HG02571 (cell line): ENCODE data around the gene RDH13.
"Not testable (repeated sequence)": the region's sequence is repeated elsewhere in the genome, so short reads cannot be mapped to it uniquely, and the experiment has no call there.

Experiments
- ATAC-seq: cut with Tn5 transposase; IDR thresholded peaks from one replicate; pipeline ENCODE4 v1.9.1; 2021; ENCODE audit warnings: mild to moderate bottlenecking, moderate library complexity; ENCODE audit not compliant: unreplicated experiment

The RDH13 gene

GRCh38 chr19:55048446-55048845, 14.5 kb downstream of the RDH13 start:
- ATAC-seq: no peak

DNA sequence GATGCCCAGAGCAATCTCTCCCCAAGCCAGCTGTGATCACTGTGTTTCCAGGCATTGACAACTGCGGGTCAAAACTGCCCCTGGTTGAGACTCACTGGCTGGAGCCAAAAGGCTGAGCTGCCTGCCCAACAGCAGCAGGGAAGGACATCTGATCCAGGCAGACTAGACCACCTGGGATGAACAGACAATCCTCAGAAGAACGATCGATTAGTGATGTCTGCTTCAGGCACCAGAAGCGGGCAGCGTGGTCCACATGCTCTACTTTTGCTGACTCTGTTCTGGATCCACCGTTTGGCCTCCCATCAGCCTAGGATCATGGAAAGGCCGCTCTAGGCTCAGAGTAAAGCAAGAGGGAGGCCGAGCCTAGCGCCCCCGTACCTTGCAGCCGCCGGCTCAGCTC, 15.0 kb downstream of the RDH13 start:
- no peak for ATAC-seq

- ATAC-seq: no peak
Observed at GRCh38 chr19:55046975-55047622, 15.8 kb downstream of the RDH13 start.

DNA sequence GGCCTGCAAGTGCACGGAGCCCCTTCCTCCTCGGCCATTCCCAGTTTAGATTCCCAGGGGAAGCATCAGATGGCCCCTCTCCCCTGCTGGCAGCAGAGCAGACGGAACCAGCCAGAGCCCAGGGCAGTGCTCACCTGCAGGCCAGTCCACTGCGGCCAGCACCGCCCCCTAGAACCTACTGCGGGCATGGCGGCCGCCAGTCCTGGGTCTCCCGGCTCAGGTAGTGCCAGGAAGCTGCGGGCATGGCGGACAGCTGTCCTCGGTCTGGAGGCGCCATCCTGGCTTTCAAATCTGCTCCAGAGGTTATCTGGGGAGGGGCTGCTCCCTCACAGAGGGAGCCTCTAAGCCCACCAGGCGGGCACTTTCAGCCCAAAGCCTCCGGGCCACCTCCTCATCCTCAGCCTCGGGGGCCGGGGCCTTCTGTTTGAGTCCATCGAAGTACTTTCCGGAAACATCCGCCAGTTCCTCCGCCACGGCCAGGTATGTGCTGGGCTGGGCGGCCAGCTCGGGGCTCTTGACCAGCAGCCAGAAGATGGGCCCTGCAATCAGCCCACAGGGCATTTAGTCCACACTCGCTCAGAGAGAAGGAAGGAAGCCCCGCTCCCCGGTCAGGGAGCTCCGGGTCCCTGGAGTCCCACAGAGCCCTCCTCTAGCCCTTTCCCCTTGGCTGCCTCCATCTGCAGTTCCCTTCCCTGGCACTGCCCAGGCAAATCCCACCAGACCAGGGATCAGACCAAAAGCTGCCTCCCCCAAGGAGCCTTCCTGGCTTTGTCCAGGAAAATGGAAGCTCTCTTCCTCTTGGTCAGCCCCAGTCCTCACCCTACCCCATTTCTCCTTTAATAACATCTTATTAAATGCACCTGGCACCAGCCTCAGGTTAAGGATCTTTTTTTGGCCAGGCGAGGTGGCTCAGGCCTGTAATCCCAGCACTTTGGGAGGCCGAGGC, 17.9 kb downstream of the RDH13 start:
- ATAC-seq: no peak

DNA sequence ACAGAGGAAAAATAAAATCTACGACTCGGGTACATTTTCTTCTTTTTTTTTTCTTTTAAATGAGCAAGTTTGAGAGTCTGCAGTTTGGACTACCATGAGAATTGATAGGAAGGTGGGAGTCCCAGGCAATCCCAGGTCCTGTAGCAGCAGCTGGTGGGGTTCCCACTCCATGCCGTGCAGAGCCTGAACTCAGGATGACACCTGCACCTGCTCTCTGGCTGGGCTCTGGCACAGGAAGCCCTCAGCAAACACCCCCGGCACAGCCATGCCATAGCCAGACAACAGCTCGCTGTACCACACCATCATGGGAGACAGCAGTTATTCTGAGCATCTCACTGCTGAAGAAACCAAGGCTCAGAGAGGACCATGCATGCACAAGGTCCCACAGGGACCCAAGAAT, 18.7 kb downstream of the RDH13 start:
- ATAC-seq: no peak

- ATAC-seq: no peak
Observed at GRCh38 chr19:55042688-55043087, 20.3 kb downstream of the RDH13 start.

DNA sequence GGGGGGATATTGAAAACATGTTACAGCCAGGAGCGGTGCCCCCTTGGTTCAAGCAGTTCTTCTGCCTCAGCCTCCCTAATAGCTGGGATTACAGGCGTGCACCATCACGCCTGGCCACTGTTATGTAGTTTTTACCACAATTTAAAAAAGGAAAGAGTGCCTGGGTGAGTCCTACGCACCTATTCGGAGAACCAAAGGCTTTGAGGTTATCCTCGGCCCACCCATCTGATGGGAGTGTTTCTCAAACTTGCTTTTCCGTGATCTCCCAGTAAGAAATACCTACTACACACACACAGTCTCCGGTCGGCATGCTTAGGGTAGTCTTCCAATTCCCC, 20.6 kb downstream of the RDH13 start:
- ATAC-seq: no peak

- ATAC-seq: no peak
Observed at GRCh38 chr19:55041627-55042343, 21.2 kb downstream of the RDH13 start.

GRCh38 chr19:55041244-55041626, 21.7 kb downstream of the RDH13 start:
- ATAC-seq: no peak

- ATAC-seq: not testable (repeated sequence)
Observed at GRCh38 chr19:55040654-55041053, 22.3 kb downstream of the RDH13 start.

- not testable (repeated sequence) for ATAC-seq
Observed at GRCh38 chr19:55037603-55038002, 25.3 kb downstream of the RDH13 start.

DNA sequence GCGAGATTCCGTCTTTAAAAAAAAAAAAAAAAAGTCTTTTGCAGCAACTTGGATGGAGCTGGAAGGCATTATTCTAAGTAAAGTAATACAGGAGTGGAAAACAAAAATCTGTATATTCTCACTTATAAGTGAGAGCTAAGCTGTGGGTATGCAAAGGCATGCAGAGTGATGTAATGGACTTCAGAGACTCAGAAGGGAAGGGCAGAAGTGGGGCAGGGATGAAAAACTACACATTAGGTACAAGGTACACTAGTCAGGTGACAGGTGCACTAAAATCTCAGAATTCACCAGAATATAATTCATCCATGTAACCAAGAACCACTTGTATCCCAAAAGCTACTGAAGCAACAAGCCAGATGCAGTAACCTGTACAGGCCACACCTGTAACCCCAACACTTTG, 26.9 kb downstream of the RDH13 start:
- ATAC-seq: no peak

DNA sequence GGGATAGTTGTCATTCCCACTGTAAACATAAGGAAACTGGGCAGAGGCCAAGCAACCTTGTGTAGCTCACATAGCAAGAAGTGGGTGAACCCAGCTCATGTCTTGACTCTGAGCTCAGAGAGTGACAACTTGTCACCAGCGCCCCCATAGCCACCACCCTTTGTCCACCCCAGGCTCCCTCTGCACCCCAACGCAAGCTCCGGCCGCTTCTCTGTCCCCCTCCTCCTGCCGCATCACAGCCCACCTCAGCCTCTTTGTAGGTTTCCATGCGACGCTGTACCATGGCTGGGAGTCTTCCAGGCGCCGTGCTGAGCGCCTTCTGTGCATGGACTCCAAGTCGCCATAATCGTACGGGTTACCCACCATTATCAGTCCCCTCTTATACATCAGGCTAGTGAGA, 28.2 kb downstream of the RDH13 start:
- no peak for ATAC-seq

DNA sequence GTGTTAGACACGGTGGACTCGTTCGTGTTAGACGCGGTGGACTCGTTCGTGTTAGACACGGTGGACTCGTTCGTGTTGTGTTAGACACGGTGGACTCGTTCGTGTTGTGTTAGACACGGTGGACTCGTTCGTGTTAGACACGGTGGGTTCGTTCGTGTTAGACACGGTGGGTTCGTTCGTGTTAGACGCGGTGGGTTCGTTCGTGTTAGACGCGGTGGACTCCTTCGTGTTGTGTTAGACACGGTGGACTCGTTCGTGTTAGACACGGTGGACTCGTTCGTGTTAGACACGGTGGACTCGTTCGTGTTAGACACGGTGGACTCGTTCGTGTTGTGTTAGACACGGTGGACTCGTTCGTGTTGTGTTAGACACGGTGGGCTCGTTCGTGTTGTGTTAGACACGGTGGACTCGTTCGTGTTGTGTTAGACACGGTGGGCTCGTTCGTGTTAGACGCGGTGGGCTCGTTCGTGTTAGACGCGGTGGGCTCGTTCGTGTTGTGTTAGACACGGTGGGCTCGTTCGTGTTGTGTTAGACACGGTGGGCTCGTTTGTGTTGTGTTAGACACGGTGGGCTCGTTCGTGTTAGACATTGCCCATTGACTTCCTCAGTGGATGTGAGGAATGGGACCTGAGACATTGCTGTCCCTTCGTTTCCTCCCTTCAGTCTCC, 29.8 kb downstream of the RDH13 start:
- ATAC-seq: not testable (repeated sequence)

GRCh38 chr19:55032170-55032800, 30.7 kb downstream of the RDH13 start:
- ATAC-seq: no peak

GRCh38 chr19:55031178-55031577, 31.8 kb downstream of the RDH13 start:
- no peak for ATAC-seq

DNA sequence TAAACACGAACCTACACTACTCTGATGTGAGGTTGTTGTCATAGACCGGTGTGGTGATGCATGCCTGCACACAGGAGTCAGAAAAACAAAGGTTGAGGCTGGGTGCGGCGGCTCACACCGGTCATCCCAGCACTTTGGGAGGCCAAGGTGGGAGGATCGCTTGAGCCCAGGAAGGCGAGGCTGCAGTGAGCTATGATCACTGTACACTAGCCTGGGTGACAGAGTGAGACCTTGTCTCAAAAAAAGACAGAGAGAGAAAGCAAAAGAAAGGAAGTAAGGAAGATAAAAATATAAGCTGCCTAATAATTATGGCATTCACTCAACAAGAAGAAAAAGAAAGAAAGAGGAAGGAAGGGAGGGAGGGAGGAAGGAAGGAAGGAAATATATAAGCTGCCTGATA, 34.2 kb downstream of the RDH13 start:
- no peak for ATAC-seq

- ATAC-seq: no peak
Observed at GRCh38 chr19:55027472-55028337, 35.2 kb downstream of the RDH13 start.

GRCh38 chr19:55027140-55027471, 35.8 kb downstream of the RDH13 start:
- not testable (repeated sequence) for ATAC-seq

- no peak for ATAC-seq
Observed at GRCh38 chr19:55024111-55024510, 38.8 kb downstream of the RDH13 start.
